Measurements from ENCODE around the gene SIDT1.

SIDT1 gene

GRCh38 chr3:113654310-113654709 is 122.0 kb downstream of the SIDT1 start:
- TF ChIP-seq CTCF (IDR thresholded peaks at IDR 0.05; ENCODE audit: low read length, missing control alignments), result no peak
- no peak overlapping the region for H3K4me3 ChIP-seq (replicated peaks; ENCODE audit: low read depth, low read length)
- DNase-seq (ENCODE audit: low read depth), result no peak

GRCh38 chr3:113654851-113655250 is 122.5 kb downstream of the SIDT1 start:
- no peak for TF ChIP-seq CTCF (IDR thresholded peaks at IDR 0.05; ENCODE audit: low read length, missing control alignments)
- DNase-seq (ENCODE audit: low read depth), result no peak
- H3K4me3 ChIP-seq (replicated peaks; ENCODE audit: low read depth, low read length), result no peak overlapping the region

- TF ChIP-seq CTCF (IDR thresholded peaks at IDR 0.05; ENCODE audit: low read length, missing control alignments), result no peak
- no peak overlapping the region for H3K4me3 ChIP-seq (replicated peaks; ENCODE audit: low read depth, low read length)
- no peak for DNase-seq (ENCODE audit: low read depth)
These were observed 125.8 kb downstream of the SIDT1 start for GRCh38 chr3:113658107-113658506.

GRCh38 chr3:113659101-113659541 is 126.8 kb downstream of the SIDT1 start:
- DNase-seq (ENCODE audit: low read depth), result no peak
- TF ChIP-seq CTCF (IDR thresholded peaks at IDR 0.05; ENCODE audit: low read length, missing control alignments), result no peak
- no peak overlapping the region for H3K4me3 ChIP-seq (replicated peaks; ENCODE audit: low read depth, low read length)

- no peak for TF ChIP-seq CTCF (IDR thresholded peaks at IDR 0.05; ENCODE audit: low read length, missing control alignments)
- H3K4me3 ChIP-seq (replicated peaks; ENCODE audit: low read depth, low read length), result no peak overlapping the region
- no peak for DNase-seq (ENCODE audit: low read depth)
These were observed 127.6 kb downstream of the SIDT1 start for GRCh38 chr3:113659996-113660395.

GRCh38 chr3:113660458-113660857 is 128.1 kb downstream of the SIDT1 start:
- no peak for TF ChIP-seq CTCF (IDR thresholded peaks at IDR 0.05; ENCODE audit: low read length, missing control alignments)
- no peak for DNase-seq (ENCODE audit: low read depth)
- no peak overlapping the region for H3K4me3 ChIP-seq (replicated peaks; ENCODE audit: low read depth, low read length)

GRCh38 chr3:113660896-113661295 is 128.5 kb downstream of the SIDT1 start:
- TF ChIP-seq CTCF (IDR thresholded peaks at IDR 0.05; ENCODE audit: low read length, missing control alignments), result no peak
- no peak overlapping the region for H3K4me3 ChIP-seq (replicated peaks; ENCODE audit: low read depth, low read length)
- no peak for DNase-seq (ENCODE audit: low read depth)

Measured in fibroblast of pulmonary artery (primary cell).